RWPE1 (cell line): Measurements from ENCODE around the gene MYH10.

Source experiments
- CTCF ChIA-PET: fragments of 350-600 bp; sonication (Branson Sonifier 250); formaldehyde crosslinking; extraction: SDS; loops from one replicate; lab custom pipeline; 2021; lab: Yijun Ruan, JAX
- POLR2A ChIA-PET: fragments of 400-600 bp; formaldehyde crosslinking; extraction: SDS; loops from one replicate; lab custom pipeline; 2020; ENCODE audit warnings: antibody characterized with exemption; ENCODE audit not compliant: low non-redundant PET; lab: Yijun Ruan, JAX
- DNase-seq: peaks from one replicate; pipeline ENCODE4 v3.0.0; 2012; ENCODE audit warnings: low spot score
- H3K27ac ChIP-seq: fragments of 450-650 bp; 2 replicates; pipeline ENCODE4 v1.5.1; 2017
- TF ChIP-seq, protein P1 (sequence below): fragments of 450-650 bp; conservative IDR thresholded peaks from 2 replicates; pipeline ENCODE4 v1.5.1; 2017; ENCODE audit warnings: low read depth, mild to moderate bottlenecking

Gene MYH10

DNA sequence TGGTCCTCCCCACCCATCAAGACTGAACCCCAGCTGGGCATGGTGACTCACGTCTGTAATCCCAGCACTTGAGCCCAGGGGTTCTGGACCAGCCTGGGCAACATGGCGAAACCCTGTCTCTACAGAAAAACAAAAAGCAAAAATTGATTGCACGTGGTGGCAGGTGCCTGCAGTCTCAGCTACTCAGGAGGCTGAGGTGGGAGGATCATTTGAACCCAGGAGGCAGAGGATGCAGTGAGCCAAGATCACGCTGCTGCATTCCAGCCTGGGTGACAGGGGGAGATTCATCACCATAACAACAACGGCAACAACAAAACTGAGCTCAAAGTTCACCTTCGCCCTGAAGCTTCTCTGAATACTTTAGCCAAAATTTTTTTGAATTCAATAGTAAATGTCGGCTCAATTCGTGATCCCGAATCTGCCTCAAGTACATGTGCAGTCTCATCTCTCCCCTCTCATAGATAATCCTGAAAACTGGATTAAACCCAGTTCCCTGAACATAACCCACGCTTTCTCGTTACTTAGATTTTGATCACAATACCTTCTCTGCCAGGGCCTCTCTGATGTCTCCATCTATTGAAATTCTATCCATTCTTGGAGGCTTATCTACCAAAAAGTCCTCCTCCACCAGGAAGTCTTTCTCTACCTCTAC, 13.5 kb upstream of the MYH10 start:
- ChIA-PET CTCF (no interaction called here), POLR2A (no interaction called here)
- H3K27ac ChIP-seq = no peak overlapping the region
- no peak for DNase-seq
- TF ChIP-seq, protein P1, sequence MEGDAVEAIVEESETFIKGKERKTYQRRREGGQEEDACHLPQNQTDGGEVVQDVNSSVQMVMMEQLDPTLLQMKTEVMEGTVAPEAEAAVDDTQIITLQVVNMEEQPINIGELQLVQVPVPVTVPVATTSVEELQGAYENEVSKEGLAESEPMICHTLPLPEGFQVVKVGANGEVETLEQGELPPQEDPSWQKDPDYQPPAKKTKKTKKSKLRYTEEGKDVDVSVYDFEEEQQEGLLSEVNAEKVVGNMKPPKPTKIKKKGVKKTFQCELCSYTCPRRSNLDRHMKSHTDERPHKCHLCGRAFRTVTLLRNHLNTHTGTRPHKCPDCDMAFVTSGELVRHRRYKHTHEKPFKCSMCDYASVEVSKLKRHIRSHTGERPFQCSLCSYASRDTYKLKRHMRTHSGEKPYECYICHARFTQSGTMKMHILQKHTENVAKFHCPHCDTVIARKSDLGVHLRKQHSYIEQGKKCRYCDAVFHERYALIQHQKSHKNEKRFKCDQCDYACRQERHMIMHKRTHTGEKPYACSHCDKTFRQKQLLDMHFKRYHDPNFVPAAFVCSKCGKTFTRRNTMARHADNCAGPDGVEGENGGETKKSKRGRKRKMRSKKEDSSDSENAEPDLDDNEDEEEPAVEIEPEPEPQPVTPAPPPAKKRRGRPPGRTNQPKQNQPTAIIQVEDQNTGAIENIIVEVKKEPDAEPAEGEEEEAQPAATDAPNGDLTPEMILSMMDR = no peak

DNA sequence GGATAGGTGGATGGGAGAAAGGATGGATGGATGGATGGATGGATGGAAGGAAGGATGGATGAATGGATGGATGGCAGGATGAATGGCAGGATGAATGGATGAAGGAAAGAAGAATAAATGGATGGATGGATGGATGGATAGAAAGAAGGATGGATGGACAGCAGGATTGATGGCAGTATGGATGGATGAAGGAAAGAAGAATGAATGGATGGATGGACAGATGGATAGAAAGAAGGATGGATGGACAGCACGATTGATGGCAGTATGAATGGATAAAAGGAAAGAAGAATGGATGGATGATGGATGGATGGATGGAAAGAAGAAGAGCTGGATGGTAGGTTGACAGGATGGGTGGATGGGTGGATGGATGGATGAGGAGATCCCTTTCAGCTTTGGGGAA, 9.2 kb upstream of the MYH10 start:
- TF ChIP-seq, protein P1 = no peak
- ChIA-PET CTCF (interaction anchor here (0.7 kb wide), 1 partner anchor 10 kb away, joined by 7 read pairs; no protein-coding TSS in a partner anchor), POLR2A (no interaction called here)

GRCh38 chr17:8632061-8632460, 1.5 kb upstream of the MYH10 start:
- TF ChIP-seq, protein P1 = no peak
- no peak for DNase-seq
- ChIA-PET CTCF (no interaction called here), POLR2A (no interaction called here)
- H3K27ac ChIP-seq = no peak overlapping the region

More for the DNA sequence above, 9.2 kb upstream of the MYH10 start:
- H3K27ac ChIP-seq = no peak overlapping the region
- no peak for DNase-seq

- ChIA-PET POLR2A (no interaction called here), CTCF (interaction anchor here (1.0 kb wide), 1 partner anchor 255 kb away, joined by 4 read pairs; the partner anchor contains the start of gene KRABD2)
- DNase-seq = no peak
- peak overlapping the region; percentile 82 for H3K27ac ChIP-seq
- TF ChIP-seq, protein P1 = no peak
Measured at GRCh38 chr17:8631554-8631877, 991 bp upstream of the MYH10 start.

- peak overlapping the region; percentile 82 for H3K27ac ChIP-seq
Measured at GRCh38 chr17:8630802-8631553, 453 bp upstream of the MYH10 start.

More at GRCh38 chr17:8630802-8631553, 453 bp upstream of the MYH10 start:
- TF ChIP-seq, protein P1 = no peak
- CTCF ChIA-PET = interaction anchor here (1.0 to 1.1 kb wide), 2 partner anchors 50 to 254 kb away, joined by 3 to 4 read pairs; partner anchors contain the start of gene KRABD2
- peak; percentile 100 for DNase-seq
- POLR2A ChIA-PET = interaction anchor here (0.6 kb wide), 2 partner anchors 148 to 175 kb away, joined by 3 read pairs; no protein-coding TSS in a partner anchor
